Erythroblast (primary cell): ENCODE data around the gene ANKRD29.

Source experiments
- GATA1 ChIP-seq: IDR thresholded peaks from 2 replicates; pipeline ENCODE4 v1.6.1; 2011; ENCODE audit warnings: low read depth, mild to moderate bottlenecking, control low read depth, low read length, moderate library complexity
- POLR2A ChIP-seq: IDR thresholded peaks from 2 replicates; pipeline ENCODE4 v1.6.1; 2011; ENCODE audit warnings: mild to moderate bottlenecking, low read length

DNA sequence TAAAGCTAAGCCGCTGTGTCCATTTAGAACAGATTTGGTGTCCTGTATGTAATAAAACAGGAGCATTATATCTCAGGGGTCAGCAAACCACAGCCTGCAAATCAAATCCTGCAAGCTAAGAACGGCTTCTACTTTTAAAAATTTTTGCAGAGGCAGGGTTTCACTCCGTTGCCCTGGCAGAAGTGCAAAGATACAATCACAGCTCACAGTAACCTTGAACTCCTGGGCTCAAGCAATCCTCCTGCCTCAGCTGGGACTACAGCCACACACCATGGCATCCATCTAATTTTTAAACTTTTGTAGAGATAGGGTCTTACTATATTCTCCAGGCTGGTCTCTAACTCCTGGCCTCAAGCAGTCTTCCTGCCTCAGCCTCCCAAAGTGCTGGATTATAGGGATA, 47.8 kb downstream of the ANKRD29 start:
- TF ChIP-seq POLR2A (no peak), GATA1 (no peak)
